Breast epithelium (tissue), 4 donors: ENCODE data around the gene SEPSECS. TPM values are rescaled to one million over a fixed set of nuclear protein-coding genes. Genes with fewer than 3 reads are reported as not detected.

Experiments used
- DNase-seq, 2 donors: peaks; one replicate each; pipeline ENCODE4 v3.0.0-alpha.2; 2019; ENCODE audit warnings: low spot score in 2 of 2
- H3K27ac ChIP-seq, 2 donors: fragments of 200-600 bp; sonication (generic) in 1 of 2; one replicate each; pipeline ENCODE4 v1.5.1; 2016 to 2019; ENCODE audit warnings: mild to moderate bottlenecking in 1 of 2
- H3K27me3 ChIP-seq, 2 donors: fragments of 200-600 bp; sonication (generic) in 1 of 2; one replicate each; pipeline versions ENCODE4 v1.5.1 to v1.6.0; 2017 to 2019; ENCODE audit warnings: control low read depth in 1 of 2, mild to moderate bottlenecking in 1 of 2
- H3K36me3 ChIP-seq: fragments of 200-600 bp; one replicate; pipeline ENCODE4 v1.5.1; 2019
- H3K4me1 ChIP-seq, 2 donors: fragments of 200-600 bp; sonication (generic); one replicate each; pipeline ENCODE4 v1.5.1; 2016 to 2019; ENCODE audit warnings: control low read depth in 1 of 2
- H3K4me3 ChIP-seq, 3 donors: fragments of 200-600 bp; sonication (generic); 1 replicate in 2 of 3; 2 replicates in 1 of 3; pipeline ENCODE4 v1.5.1; 2016 to 2019; ENCODE audit warnings: mild to moderate bottlenecking in 3 of 3, moderate library complexity in 2 of 3
- H3K9me3 ChIP-seq, 2 donors: fragments of 200-600 bp; sonication (generic) in 1 of 2; one replicate each; pipeline ENCODE4 v1.5.1; 2016 to 2019; ENCODE audit warnings: control low read depth in 1 of 2
- POLR2A ChIP-seq: fragments of 450-650 bp; IDR thresholded peaks from one replicate; pipeline ENCODE4 v1.6.1; 2016; ENCODE audit warnings: antibody characterized with exemption, mild to moderate bottlenecking, moderate library complexity
- POLR2AphosphoS5 ChIP-seq, 3 donors: sonication (generic); formaldehyde crosslinking; IDR thresholded peaks; one replicate each; pipeline ENCODE4 v1.6.1; 2017; ENCODE audit warnings: antibody characterized with exemption in 3 of 3
- intact Hi-C: fragments of 100-400 bp; cut with DNase I; formaldehyde crosslinking; loops from one replicate; pipeline ENCODE4 v1.15.1; 2023; ENCODE audit warnings: low total_unique reads
- total RNA-seq, 3 donors: library from RNA; depleted of rRNA; stranded (reverse); fragments of >200 nt; gene quantifications; one replicate each; pipeline ENCODE4 v1.1.0, GENCODE V29; 2016
- TF ChIP-seq, protein P1 (sequence below), 3 donors: fragments of 450-650 bp; IDR thresholded peaks; one replicate each; pipeline ENCODE4 v1.5.1; 2016 to 2017; ENCODE audit warnings: antibody characterized with exemption in 3 of 3, mild to moderate bottlenecking in 3 of 3, moderate library complexity in 3 of 3

Gene SEPSECS
- total RNA-seq, 3 donors from 2014 or later: 8.8 to 18.7 (median 10.8) TPM

GRCh38 chr4:25076625-25077398 lies 83.4 kb downstream of the SEPSECS start:
- H3K9me3 ChIP-seq: no peaks in the 10 kb centered on the region
- no peak for DNase-seq
- intact Hi-C loops: no loop called here
- no peak overlapping the region for H3K27ac ChIP-seq
- no peak overlapping the region for H3K4me3 ChIP-seq
- TF ChIP-seq, protein P1, sequence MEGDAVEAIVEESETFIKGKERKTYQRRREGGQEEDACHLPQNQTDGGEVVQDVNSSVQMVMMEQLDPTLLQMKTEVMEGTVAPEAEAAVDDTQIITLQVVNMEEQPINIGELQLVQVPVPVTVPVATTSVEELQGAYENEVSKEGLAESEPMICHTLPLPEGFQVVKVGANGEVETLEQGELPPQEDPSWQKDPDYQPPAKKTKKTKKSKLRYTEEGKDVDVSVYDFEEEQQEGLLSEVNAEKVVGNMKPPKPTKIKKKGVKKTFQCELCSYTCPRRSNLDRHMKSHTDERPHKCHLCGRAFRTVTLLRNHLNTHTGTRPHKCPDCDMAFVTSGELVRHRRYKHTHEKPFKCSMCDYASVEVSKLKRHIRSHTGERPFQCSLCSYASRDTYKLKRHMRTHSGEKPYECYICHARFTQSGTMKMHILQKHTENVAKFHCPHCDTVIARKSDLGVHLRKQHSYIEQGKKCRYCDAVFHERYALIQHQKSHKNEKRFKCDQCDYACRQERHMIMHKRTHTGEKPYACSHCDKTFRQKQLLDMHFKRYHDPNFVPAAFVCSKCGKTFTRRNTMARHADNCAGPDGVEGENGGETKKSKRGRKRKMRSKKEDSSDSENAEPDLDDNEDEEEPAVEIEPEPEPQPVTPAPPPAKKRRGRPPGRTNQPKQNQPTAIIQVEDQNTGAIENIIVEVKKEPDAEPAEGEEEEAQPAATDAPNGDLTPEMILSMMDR (IDR thresholded peaks at IDR 0.05): no peak
- TF ChIP-seq POLR2A (no peak), POLR2AphosphoS5 (IDR thresholded peaks at IDR 0.05) (no peak)
- no peaks in the 10 kb centered on the region for H3K27me3 ChIP-seq
- H3K36me3 ChIP-seq: no peaks in the 10 kb centered on the region
- no peaks in the 10 kb centered on the region for H3K4me1 ChIP-seq

DNA sequence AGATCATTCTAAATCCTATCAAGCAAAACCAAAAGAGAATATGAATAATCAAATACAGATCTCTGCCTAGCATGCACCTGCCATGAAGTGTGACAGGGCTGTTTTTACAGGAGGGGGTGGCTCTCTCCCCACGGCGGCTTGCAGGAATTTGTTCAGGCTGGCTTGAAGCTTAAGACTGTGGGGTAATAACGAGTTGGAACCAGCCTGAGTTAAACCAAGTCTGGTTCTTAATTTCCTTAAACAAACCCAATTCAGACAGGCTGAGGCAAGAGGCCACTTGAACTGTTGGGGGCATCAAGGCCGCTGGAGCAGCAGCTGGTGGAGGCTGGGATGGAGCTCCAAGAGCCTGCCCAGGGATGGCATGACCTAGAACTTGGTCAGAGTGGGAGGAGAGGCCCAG lies 84.4 kb downstream of the SEPSECS start:
- no peaks in the 10 kb centered on the region for H3K4me1 ChIP-seq
- H3K4me3 ChIP-seq: no peak overlapping the region
- no peaks in the 10 kb centered on the region for H3K9me3 ChIP-seq
- no peak overlapping the region for H3K27ac ChIP-seq
- intact Hi-C loops: no loop called here
- TF ChIP-seq POLR2AphosphoS5 (IDR thresholded peaks at IDR 0.05) (no peak), POLR2A (no peak)
- TF ChIP-seq, protein P1 (IDR thresholded peaks at IDR 0.05): no peak
- no peak for DNase-seq
- no peaks in the 10 kb centered on the region for H3K27me3 ChIP-seq
- no peaks in the 10 kb centered on the region for H3K36me3 ChIP-seq

DNA sequence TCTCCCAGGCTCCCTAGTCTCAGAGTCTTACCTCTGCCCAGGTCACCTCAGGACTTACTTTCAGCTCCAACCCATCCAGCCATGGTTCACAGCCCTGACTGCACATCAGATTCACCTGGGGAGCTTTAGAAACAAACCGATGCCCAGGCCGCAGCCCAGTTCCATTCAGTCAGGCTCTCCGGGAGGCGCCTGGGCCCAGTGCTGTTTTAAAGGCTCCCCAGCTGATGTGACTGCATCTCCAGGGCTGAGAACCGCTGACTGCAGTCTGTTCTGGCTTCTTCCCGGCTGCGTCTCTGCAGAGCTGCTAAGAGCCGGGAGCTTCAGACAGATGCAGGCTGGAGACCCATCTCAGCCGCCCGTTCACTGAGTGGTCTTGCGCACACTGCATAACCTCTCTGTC lies 85.1 kb downstream of the SEPSECS start:
- Histone ChIP-seq H3K27me3 (no peaks in the 10 kb centered on the region), H3K9me3 (no peaks in the 10 kb centered on the region), H3K4me1 (no peaks in the 10 kb centered on the region), H3K36me3 (no peaks in the 10 kb centered on the region), H3K4me3 (no peak overlapping the region), H3K27ac (no peak overlapping the region)
- no peak for DNase-seq
- intact Hi-C loops: no loop called here
- no peak for TF ChIP-seq POLR2A
- TF ChIP-seq POLR2AphosphoS5 (IDR thresholded peaks at IDR 0.05): no peak
- TF ChIP-seq, protein P1 (IDR thresholded peaks at IDR 0.05): no peak

GRCh38 chr4:25070545-25070944 lies 89.7 kb downstream of the SEPSECS start:
- Histone ChIP-seq H3K27me3 (no peaks in the 10 kb centered on the region), H3K4me1 (no peaks in the 10 kb centered on the region), H3K27ac (no peak overlapping the region), H3K4me3 (no peak overlapping the region), H3K36me3 (no peaks in the 10 kb centered on the region), H3K9me3 (no peaks in the 10 kb centered on the region)
- TF ChIP-seq POLR2AphosphoS5 (IDR thresholded peaks at IDR 0.05) (no peak), POLR2A (no peak)
- TF ChIP-seq, protein P1 (IDR thresholded peaks at IDR 0.05): no peak
- DNase-seq: no peak
- intact Hi-C loops: no loop called here

Other genes with a start within 250 kb of the SEPSECS start
- 10 to 100 TPM; 15.8 to 21.0 (median 18.6) TPM for gene CCDC149, start 247.4 kb downstream of the SEPSECS start, total RNA-seq
- 1 to 10 TPM in 2 of 3 donors, under 1 TPM in 1; 0.33 to 2.2 (median 1.2) TPM for gene LGI2, start 129.5 kb downstream of the SEPSECS start, total RNA-seq
- 10 to 100 TPM; 12.3 to 22.0 (median 21.0) TPM for gene PI4K2B, start 73.6 kb upstream of the SEPSECS start, total RNA-seq
- 10 to 100 TPM; 10.7 to 32.1 (median 18.7) TPM for gene ZCCHC4, start 152.3 kb upstream of the SEPSECS start, total RNA-seq
- 10 to 100 TPM; 34.6 to 59.7 (median 36.1) TPM for gene ANAPC4, start 216.8 kb upstream of the SEPSECS start, total RNA-seq